Measurements from ENCODE around the gene LPO.

LPO gene

GRCh38 chr17:58279016-58279711 is 40.8 kb downstream of the LPO start:
- FAIRE-seq, result no peak

GRCh38 chr17:58279736-58280479 is 41.5 kb downstream of the LPO start:
- no peak for FAIRE-seq

DNA sequence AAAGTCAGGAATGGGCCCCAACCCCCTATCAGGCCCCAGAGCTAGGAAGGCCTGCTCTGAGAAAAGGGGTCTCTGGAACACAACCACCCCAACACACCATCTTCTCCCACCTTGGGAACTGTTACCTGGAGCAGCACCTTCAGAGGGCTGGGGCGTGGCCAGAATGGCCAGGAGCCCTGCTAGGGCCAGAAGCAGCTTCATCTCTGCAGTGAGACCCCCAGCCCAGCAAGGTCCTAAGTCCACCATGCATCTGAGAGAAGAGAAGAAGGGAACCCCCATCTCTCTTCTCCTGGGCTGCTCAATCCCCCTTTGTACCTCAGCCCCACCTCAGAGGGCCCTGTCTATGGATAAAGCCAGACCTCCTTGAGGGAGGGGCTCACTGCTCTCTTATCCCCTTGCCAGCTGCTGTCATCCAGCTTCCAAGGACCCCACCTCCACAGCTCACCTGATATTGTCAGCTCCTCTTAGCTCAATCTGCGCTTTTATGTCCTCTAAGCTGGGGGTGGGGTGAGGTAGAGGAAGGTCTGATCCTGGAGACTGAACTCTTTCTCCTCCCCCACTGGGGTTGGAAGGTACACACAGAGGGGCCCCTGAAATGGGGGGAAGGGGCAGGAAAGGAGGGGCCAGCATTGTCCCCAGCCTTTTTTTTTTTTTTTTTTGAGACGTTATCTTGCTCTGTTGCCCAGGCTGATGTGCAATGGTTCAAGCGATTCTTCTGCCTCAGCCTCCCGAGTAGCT is 42.3 kb downstream of the LPO start, which contains the start of gene MPO:
TSS of gene MPO (minus strand) at position 456 of the 738 bp plus-strand sequence. CDS start at position 279, 177 bp downstream.
- FAIRE-seq, result no peak

DNA sequence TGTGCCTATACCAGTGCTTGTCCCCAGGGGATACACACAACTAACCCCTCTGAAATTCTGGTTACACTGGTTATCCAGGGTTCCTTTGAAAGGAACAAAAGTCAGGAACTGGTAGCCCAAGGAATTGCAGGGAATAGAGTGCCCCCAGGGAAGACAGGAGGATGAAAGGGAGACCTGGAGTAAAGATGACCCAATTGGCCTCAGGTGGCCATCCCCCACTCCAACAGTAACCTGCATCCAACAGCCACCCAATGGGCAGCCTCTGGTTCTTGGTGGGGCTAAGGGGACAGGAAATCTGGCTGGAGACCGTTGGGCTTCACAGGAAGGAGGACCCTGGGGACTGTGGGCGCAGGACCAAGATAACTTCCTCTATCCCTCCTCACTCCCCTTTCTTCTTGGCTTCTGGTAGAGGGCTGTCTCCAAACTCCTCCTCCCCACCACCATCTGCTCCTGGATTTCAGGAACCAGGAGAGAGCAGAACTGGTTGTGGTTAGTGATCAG is 43.2 kb downstream of the LPO start:
- FAIRE-seq, result no peak

GRCh38 chr17:58282442-58282841 is 44.1 kb downstream of the LPO start:
- FAIRE-seq, result no peak

GRCh38 chr17:58283674-58284612 is 45.6 kb downstream of the LPO start:
- no peak for FAIRE-seq

DNA sequence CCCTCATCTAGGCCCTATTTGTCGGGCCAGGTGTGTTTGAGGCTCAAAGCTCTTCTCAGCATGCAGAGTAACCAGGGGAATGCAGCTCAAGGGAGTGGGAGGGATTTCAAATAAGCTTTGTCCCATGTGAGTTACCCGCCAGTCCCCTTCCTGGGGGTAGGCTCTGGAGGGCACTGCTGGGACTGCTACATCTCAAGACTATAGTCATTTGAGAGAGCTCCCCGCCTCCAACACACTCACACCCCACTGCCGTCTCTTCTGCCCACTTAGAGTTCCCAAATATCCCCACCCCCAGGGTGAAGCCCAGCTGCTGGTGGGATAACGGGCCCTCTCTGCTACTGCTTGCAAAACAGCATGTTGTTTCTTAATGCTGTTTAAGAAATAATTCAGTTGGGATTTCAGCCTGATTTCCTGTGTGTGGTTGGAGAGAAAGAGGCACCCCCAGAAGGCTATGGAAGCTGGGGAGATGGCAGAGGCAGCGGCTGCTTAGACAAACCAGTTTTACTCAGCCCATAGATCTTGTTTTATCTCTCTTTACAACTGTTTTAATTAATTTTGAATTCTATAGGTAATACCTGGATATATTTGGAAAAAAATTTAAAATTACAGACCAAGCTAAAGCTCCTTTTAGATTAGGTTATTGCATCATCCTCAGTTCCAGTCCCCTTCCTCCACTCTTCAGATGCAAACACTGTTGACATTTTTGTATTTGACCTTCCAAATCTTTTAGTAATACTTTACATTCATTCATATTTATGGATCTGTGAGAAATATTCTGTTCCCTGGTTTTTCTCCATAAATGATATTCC is 46.4 kb downstream of the LPO start:
- no peak for FAIRE-seq

- no peak for FAIRE-seq
These were observed 47.0 kb downstream of the LPO start for GRCh38 chr17:58285422-58285810.

DNA sequence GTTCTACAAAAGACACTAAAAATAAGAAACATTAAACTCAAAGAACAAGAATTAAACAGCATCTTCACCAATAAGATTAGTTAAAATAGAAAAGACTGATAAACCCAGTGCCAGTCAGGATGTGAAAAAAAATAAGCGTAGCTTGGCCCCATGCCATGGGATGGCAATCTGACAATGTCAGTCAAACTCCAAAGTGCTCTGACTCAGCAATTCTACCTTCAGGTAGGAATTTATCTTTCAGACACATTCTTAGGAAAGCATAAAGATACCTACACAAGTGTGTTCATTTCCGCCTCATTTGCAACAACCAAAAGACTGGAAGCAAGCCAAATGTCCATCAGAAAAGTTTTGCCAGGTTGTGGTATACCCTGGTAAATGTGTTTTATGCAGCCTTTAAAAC is 51.5 kb downstream of the LPO start:
- FAIRE-seq, result no peak

GRCh38 chr17:58291246-58291645 is 52.9 kb downstream of the LPO start:
- FAIRE-seq, result no peak

DNA sequence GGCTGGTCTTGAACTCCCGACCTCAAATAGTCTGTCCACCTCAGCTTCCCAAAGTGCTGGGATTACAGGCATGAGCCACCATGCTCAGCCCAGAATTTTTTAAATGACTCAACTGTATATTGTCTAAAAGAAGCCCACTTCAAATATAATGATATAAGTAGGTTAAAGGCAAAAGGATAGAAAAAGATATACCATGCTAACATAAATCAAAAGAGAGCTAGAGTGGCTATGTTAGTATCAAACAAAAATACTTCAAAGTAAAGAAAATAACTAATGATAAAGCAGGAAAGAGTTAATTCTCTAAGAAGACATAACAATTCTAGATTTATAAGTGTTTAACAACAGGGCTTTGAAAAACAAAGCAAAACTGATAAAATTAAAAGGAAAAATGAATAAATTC is 55.6 kb downstream of the LPO start:
- no peak for FAIRE-seq

DNA sequence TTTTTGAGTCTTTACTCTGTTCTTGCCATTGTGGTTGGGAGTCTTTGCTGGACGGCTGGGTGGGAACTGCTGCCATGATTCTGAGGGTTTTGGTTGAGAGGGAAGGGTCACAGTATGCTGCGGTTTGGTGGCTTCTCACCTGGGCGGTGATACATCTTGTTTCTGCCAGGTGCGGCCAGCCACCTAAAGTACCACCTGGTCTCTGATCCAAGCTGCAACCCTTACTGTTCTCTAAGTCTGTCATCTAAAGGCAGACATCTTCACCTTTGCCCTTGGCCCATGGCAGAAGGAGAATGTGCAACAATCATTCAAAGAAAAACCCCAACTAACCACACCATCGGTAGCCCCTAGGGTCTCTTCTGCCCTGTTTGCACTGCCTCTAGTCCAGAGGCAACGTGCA is 62.0 kb downstream of the LPO start:
- no peak for FAIRE-seq

DNA sequence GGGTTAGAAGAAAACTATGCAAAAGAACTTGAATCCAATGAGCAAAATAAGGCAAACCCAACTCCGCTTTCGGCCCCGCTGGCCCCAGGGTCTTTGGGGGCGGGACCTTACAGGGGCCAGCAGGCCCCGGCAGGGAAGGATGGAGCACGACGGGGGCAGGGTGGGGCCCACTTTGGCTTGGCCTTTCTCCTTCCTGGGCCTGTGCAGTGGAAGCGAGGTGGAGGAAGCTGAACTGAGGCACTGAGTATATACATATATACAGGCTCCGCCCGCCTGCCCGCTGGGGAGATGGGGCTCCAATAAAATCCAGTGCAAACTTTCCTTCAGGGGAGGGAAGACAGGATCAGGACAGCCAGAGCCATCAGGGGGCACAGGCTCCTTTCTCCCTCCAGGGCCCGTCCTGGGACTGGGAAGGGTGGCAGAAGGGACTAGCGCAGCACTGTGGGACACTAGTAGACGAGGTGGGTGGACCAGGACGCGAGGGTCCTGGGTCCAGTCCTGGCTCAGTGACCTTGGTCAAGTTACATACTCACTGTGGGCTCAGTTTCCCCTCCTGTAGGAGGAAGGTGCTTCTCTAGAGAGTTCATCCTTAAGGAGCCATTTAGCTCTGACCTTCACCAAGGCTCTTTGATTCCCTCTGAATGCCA is 63.2 kb downstream of the LPO start:
- FAIRE-seq, result no peak

- FAIRE-seq, result no peak
These were observed 64.0 kb downstream of the LPO start for GRCh38 chr17:58302171-58302918.

DNA sequence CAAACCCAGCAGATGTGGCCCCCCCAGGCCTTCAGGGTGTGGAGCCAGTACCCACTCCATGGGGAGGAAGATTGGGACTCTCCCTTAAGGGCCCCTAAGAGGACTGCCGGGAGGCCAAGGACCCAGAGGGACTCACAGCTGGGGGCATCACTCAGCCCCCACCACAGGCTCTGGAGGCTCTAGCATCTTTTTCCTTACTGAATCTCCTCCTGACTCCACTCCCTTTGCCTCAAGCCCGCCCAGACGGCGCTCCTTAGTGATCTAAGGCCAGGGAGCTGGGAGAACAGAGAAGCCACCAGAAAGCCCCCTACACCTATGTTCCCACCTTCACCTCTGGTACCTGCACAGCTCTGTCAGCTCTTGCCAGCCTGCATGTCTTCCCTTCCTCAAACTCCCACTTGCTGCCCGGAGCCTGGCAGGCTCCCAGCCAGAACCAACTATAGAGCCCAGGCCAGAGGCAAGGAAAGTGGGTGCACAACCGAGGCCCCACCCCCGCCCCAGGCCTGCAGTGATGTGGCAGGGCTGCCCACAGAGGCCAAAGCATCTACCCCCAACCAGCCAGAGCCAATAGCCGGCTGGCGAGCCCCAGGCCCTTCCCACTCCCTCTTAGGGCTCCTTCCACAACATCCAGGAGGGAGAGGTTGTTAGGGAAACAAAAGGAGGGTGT is 64.7 kb downstream of the LPO start:
- FAIRE-seq, result no peak

GRCh38 chr17:58303971-58304749 is 65.8 kb downstream of the LPO start:
- no peak for FAIRE-seq

- FAIRE-seq, result no peak
These were observed 66.5 kb downstream of the LPO start for GRCh38 chr17:58304750-58305486.

- FAIRE-seq, result no peak
These were observed 67.2 kb downstream of the LPO start for GRCh38 chr17:58305626-58306025.

Data from TTC549 (cell line).